ENCODE results near the gene C17orf107.
A peak's percentile ranks its signal among the peaks of the same experiment; 100 is the strongest.
"Not testable (repeated sequence)": the region's sequence is repeated elsewhere in the genome, so short reads cannot be mapped to it uniquely, and the experiment has no call there.

Gene C17orf107

GRCh38 chr17:4899341-4900230, at the start of gene C17orf107:
C17orf107 (plus strand) TSS chr17:4899536; CDS start chr17:4899763, 227 bp downstream.
- peak in 9 of 14 donors; percentile 15 to 54 (median 26) for DNase-seq

- no peak for DNase-seq
These were observed 49.1 kb upstream of the C17orf107 start for GRCh38 chr17:4850246-4850645.

GRCh38 chr17:4851084-4851483, 48.3 kb upstream of the C17orf107 start:
- DNase-seq = no peak

- no peak for DNase-seq
These were observed 46.6 kb upstream of the C17orf107 start for GRCh38 chr17:4852567-4853207.

- no peak for DNase-seq
These were observed 46.1 kb upstream of the C17orf107 start for GRCh38 chr17:4853208-4853671.

- DNase-seq = peak in 1 of 14 donors; percentile 77
These were observed 45.1 kb upstream of the C17orf107 start for GRCh38 chr17:4854111-4854681.

GRCh38 chr17:4856271-4856936, 42.9 kb upstream of the C17orf107 start:
- peak in 1 of 14 donors; percentile 78 for DNase-seq

- peak in 10 of 14 donors; percentile 22 to 79 (median 54) for DNase-seq
These were observed 42.4 kb upstream of the C17orf107 start for GRCh38 chr17:4856937-4857314.

GRCh38 chr17:4857347-4857746, 42.0 kb upstream of the C17orf107 start:
- not testable (repeated sequence) for DNase-seq

GRCh38 chr17:4858068-4858881, 41.1 kb upstream of the C17orf107 start:
- peak in 11 of 14 donors; percentile 12 to 77 (median 60) for DNase-seq

- DNase-seq = peak in 12 of 14 donors; percentile 29 to 85 (median 49)
These were observed 40.5 kb upstream of the C17orf107 start for GRCh38 chr17:4858882-4859260.

- peak in 4 of 14 donors; percentile 41 to 66 (median 45) for DNase-seq
These were observed 39.3 kb upstream of the C17orf107 start for GRCh38 chr17:4859816-4860625.

GRCh38 chr17:4860651-4861050, 38.7 kb upstream of the C17orf107 start:
- no peak for DNase-seq

GRCh38 chr17:4861052-4861451, 38.3 kb upstream of the C17orf107 start:
- no peak for DNase-seq

- DNase-seq = no peak
These were observed 36.6 kb upstream of the C17orf107 start for GRCh38 chr17:4862720-4863119.

GRCh38 chr17:4863321-4863720, 36.0 kb upstream of the C17orf107 start:
- DNase-seq = no peak

- DNase-seq = not testable (repeated sequence)
These were observed 31.8 kb upstream of the C17orf107 start for GRCh38 chr17:4867535-4867934.

GRCh38 chr17:4869058-4869998, 30.0 kb upstream of the C17orf107 start:
- DNase-seq = not testable (repeated sequence)

GRCh38 chr17:4870855-4871254, 28.5 kb upstream of the C17orf107 start:
- DNase-seq = no peak

Measured in C1 segment of cervical spinal cord (tissue), 14 donors.